OCI-LY7 (cell line): ENCODE results near the gene ZPR1.

Experiments used
- CTCF ChIP-seq: fragments of 200-600 bp; sonication (generic); conservative IDR thresholded peaks from 2 replicates; pipeline ENCODE4 v1.5.1; 2014; ENCODE audit warnings: mild to moderate bottlenecking, antibody characterized with exemption, low read length, moderate library complexity, mixed read lengths
- EZH2phosphoT487 ChIP-seq: fragments of 200-600 bp; sonication (generic); IDR thresholded peaks from 2 replicates; pipeline ENCODE4 v1.6.1; 2018; ENCODE audit warnings: low read depth, borderline replicate concordance, mild to moderate bottlenecking, mixed run types, antibody characterized with exemption, low read length, moderate library complexity, mixed read lengths

- no peak for TF ChIP-seq CTCF
- no peak for TF ChIP-seq EZH2phosphoT487
Measured at GRCh38 chr11:116831790-116832349, 44.0 kb upstream of the ZPR1 start.
